Heart left ventricle (tissue), 13 donors: ENCODE measurements around the gene NKAIN4.

Experiments
- POLR2A ChIP-seq, 2 donors: fragments of 450-650 bp; IDR thresholded peaks; one replicate each; pipeline ENCODE4 v1.6.1; 2017; ENCODE audit warnings: antibody characterized with exemption in 2 of 2, mild to moderate bottlenecking in 2 of 2, moderate library complexity in 2 of 2
- TF ChIP-seq, protein P1 (sequence below), 12 donors: fragments of 200-600 bp; sonication (generic) in 4 of 12; IDR thresholded peaks; one replicate each; pipeline versions ENCODE4 v1.5.0 to v1.8.0; 2018 to 2022; ENCODE audit warnings: antibody characterized with exemption in 12 of 12, mild to moderate bottlenecking in 5 of 12
- donor health status: ischemic (EF 13 %, LVEDD 7.1; RV severe dilation, severe dysfunction).
- donor health status: DM: no; HTN: yes; CAD: no.
- donor health status: DM: no; HTN: no; CAD: no.
- donor health status: ischemic (EF 25% LVEDD 6.9; RV normal size, moderate dysfunction).
- donor health status: ischemic (EF 25% LVEDD 5.7; RV mildly dilated, moderate dysfunction).
- donor health status: ischemic (EF 35%, LVEDD 5.7; RV mildly dilated, moderate dysfunction).
- donor health status: nonischemic (EF 11% LVEDD 7.7; RV severe dilation, severe dysfunction).
- donor health status: DM: yes; HTN: yes; CAD: no.
- donor health status: PGD.
- donor health status: ischemic (EF 29% LVEDD 5.4; RV normal size, mild dysfunction).
- donor health status: nonischemic (EF 23%, LVEDD 6.1; RV moderate dilation, normal function).

DNA sequence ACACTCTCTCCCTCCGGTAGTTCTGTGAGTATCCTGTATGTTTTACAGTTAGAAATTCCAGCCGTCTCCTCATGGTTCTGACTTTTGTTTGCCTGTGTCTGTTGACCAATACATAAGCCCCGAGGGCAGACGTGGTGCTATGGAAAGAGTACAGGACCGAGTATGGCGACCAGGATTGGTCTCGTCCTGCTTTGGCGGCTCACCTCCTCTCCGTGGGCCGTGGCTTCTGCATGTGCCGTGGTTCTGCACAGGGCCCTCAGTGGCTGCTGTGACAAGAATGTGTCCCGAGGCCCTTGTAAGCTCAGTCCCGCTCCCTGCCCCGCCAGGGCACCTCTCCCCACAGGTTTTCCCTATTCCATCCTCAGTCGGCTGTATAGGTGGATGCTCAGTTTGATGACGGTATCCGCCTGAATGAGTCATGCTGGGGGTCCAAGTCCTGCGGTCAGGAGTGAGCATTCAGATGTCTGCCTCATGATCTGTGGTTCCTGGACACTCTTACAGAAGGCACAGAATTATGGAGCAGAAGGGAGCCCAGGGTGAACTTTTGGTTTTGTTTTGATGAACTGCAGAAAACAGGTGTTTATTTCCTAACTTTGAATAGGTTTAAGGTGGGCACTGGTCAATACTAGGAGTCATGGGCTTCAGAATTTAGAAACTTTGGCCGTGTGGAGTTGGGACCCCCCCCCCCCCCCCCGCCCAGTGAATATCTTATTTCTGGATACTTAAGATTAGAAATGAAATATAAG is 19.5 kb upstream of the NKAIN4 start:
- TF ChIP-seq, protein P1, sequence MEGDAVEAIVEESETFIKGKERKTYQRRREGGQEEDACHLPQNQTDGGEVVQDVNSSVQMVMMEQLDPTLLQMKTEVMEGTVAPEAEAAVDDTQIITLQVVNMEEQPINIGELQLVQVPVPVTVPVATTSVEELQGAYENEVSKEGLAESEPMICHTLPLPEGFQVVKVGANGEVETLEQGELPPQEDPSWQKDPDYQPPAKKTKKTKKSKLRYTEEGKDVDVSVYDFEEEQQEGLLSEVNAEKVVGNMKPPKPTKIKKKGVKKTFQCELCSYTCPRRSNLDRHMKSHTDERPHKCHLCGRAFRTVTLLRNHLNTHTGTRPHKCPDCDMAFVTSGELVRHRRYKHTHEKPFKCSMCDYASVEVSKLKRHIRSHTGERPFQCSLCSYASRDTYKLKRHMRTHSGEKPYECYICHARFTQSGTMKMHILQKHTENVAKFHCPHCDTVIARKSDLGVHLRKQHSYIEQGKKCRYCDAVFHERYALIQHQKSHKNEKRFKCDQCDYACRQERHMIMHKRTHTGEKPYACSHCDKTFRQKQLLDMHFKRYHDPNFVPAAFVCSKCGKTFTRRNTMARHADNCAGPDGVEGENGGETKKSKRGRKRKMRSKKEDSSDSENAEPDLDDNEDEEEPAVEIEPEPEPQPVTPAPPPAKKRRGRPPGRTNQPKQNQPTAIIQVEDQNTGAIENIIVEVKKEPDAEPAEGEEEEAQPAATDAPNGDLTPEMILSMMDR (IDR thresholded peaks at IDR 0.05): no peak
- no peak for TF ChIP-seq POLR2A (IDR thresholded peaks at IDR 0.05)
